Mesenchymal stem cell (in vitro differentiated cells and primary cell): Measurements from ENCODE around the gene TMEM95.

ENCODE experiments used
- DNase-seq: peaks from one replicate; pipeline ENCODE4 v3.0.0-alpha.2; 2013
- H2AFZ ChIP-seq: one replicate; pipeline ENCODE4 v1.6.1; 2013; ENCODE audit warnings: low read depth, mild to moderate bottlenecking, control low read depth, inconsistent platforms, low read length, moderate library complexity
- H2AK5ac ChIP-seq: 2 replicates; pipeline ENCODE4 v1.6.1; 2013; ENCODE audit warnings: low read length, moderate library complexity, mild to moderate bottlenecking, inconsistent platforms; ENCODE audit not compliant: severe bottlenecking
- H2BK120ac ChIP-seq: one replicate; pipeline ENCODE4 v1.6.1; 2013; ENCODE audit warnings: low read depth, mild to moderate bottlenecking, inconsistent platforms, low read length, moderate library complexity
- H2BK12ac ChIP-seq, 2 experiments: one replicate each; pipeline ENCODE4 v1.6.1; 2013; ENCODE audit warnings: inconsistent platforms in 2 of 2, low read length in 2 of 2, mild to moderate bottlenecking in 2 of 2, moderate library complexity in 2 of 2, control low read depth in 1 of 2
- H2BK15ac ChIP-seq: one replicate; pipeline ENCODE4 v1.6.1; 2013; ENCODE audit warnings: mild to moderate bottlenecking, low read depth, inconsistent platforms; ENCODE audit not compliant: poor library complexity, severe bottlenecking
- H2BK5ac ChIP-seq: 2 replicates; pipeline ENCODE4 v1.6.1; 2013; ENCODE audit warnings: low read depth, mild to moderate bottlenecking, low read length, control low read depth, inconsistent platforms; ENCODE audit not compliant: poor library complexity, severe bottlenecking
- H3K14ac ChIP-seq, 2 experiments: one replicate each; pipeline ENCODE4 v1.6.1; 2013; ENCODE audit warnings: inconsistent platforms in 2 of 2, low read length in 2 of 2, control low read depth in 1 of 2, mild to moderate bottlenecking in 1 of 2, moderate library complexity in 1 of 2
- H3K18ac ChIP-seq, 2 experiments: one replicate each; pipeline ENCODE4 v1.6.1; 2013; ENCODE audit warnings: inconsistent platforms in 2 of 2, low read length in 2 of 2, control low read depth in 1 of 2, low read depth in 1 of 2, mild to moderate bottlenecking in 1 of 2
- H3K23ac ChIP-seq, 2 experiments: one replicate each; pipeline ENCODE4 v1.6.1; 2013; ENCODE audit warnings: inconsistent platforms in 2 of 2, low read length in 2 of 2, mild to moderate bottlenecking in 2 of 2, moderate library complexity in 2 of 2, control low read depth in 1 of 2
- H3K27ac ChIP-seq: 2 replicates; pipeline ENCODE4 v1.5.1; 2013; ENCODE audit warnings: mild to moderate bottlenecking, moderate library complexity, low read length, control low read depth, inconsistent platforms; ENCODE audit not compliant: poor library complexity, severe bottlenecking
- H3K27me3 ChIP-seq, 2 experiments: 2 replicates each; pipeline versions ENCODE4 v1.6.1 to v1.7.0; 2013; ENCODE audit warnings: low read length in 2 of 2, mild to moderate bottlenecking in 2 of 2, moderate library complexity in 2 of 2, control low read depth in 1 of 2, inconsistent platforms in 1 of 2; ENCODE audit not compliant: control insufficient read depth in 1 of 2, insufficient read depth in 1 of 2
- H3K36me3 ChIP-seq, 2 experiments: 2 replicates each; pipeline versions ENCODE4 v1.6.1 to v1.7.0; 2013; ENCODE audit warnings: low read length in 2 of 2, control low read depth in 1 of 2, inconsistent platforms in 1 of 2, low read depth in 1 of 2, mild to moderate bottlenecking in 1 of 2; ENCODE audit not compliant: insufficient read depth in 2 of 2, control insufficient read depth in 1 of 2
- H3K4ac ChIP-seq, 2 experiments: one replicate each; pipeline ENCODE4 v1.6.1; 2013; ENCODE audit warnings: inconsistent platforms in 2 of 2, low read length in 2 of 2, mild to moderate bottlenecking in 2 of 2, moderate library complexity in 2 of 2, control low read depth in 1 of 2, low read depth in 1 of 2
- H3K4me1 ChIP-seq: 2 replicates; pipeline ENCODE4 v1.6.1; 2013; ENCODE audit warnings: low read depth, low read length, control low read depth; ENCODE audit not compliant: control insufficient read depth, insufficient read depth
- H3K4me2 ChIP-seq: 2 replicates; pipeline ENCODE4 v1.6.1; 2013; ENCODE audit warnings: low read length, mild to moderate bottlenecking, inconsistent platforms; ENCODE audit not compliant: poor library complexity, severe bottlenecking
- H3K4me3 ChIP-seq, 2 experiments: 2 replicates each; pipeline versions ENCODE4 v1.5.1 to v1.7.0; 2013; ENCODE audit warnings: low read length in 2 of 2, mild to moderate bottlenecking in 2 of 2, control low read depth in 1 of 2, low read depth in 1 of 2; ENCODE audit not compliant: insufficient read depth in 1 of 2
- H3K79me1 ChIP-seq: replicated peaks from 2 replicates; pipeline ENCODE4 v1.6.1; 2013; ENCODE audit warnings: mild to moderate bottlenecking, control low read depth, low read length, inconsistent platforms; ENCODE audit not compliant: poor library complexity, severe bottlenecking
- H3K9ac ChIP-seq: 2 replicates; pipeline ENCODE4 v1.7.0; 2013; ENCODE audit warnings: mild to moderate bottlenecking, low read length, moderate library complexity
- H3K9me3 ChIP-seq: 2 replicates; pipeline ENCODE4 v1.7.0; 2013; ENCODE audit warnings: mild to moderate bottlenecking, low read length; ENCODE audit not compliant: control insufficient read depth
- H4K8ac ChIP-seq: one replicate; pipeline ENCODE4 v1.6.1; 2013; ENCODE audit warnings: inconsistent platforms, mild to moderate bottlenecking, low read length, moderate library complexity
- H4K91ac ChIP-seq: one replicate; pipeline ENCODE4 v1.6.1; 2013; ENCODE audit warnings: mild to moderate bottlenecking, low read length, inconsistent platforms
- WGBS: methylation state at CpG from one replicate; pipeline ENCODE4 v1.1.7; 2013; ENCODE audit warnings: mixed read lengths; 5-methylcytosine and 5-hydroxymethylcytosine counted together

TMEM95 gene

DNA sequence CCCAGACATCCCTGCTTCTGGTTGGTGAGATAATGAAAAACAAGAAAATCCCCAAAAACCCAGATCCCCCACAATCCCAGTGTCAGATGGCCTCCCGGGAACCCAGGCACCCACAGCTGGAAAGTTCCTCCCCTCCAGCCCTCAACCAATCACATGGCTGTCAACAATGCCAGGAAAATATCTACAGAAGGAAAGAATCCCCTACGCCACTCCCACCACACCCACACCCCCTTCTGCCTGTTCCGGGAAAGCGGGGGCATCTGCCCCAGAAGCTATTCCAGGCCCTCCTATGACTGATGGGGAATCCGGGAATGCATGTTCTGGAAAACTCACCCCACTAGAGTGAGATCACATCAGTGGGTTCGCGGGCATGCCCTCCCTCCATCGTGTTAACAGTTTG, 1.8 kb downstream of the TMEM95 start:
- no peak for DNase-seq
- Histone ChIP-seq H4K91ac (no peak overlapping the region), H3K27ac (no peak overlapping the region), H3K36me3 (no peaks in the 10 kb centered on the region), H2BK12ac (no peak overlapping the region), H2AK5ac (no peak overlapping the region), H3K9ac (peak overlapping the region; percentile 44), H3K18ac (no peak overlapping the region), H2BK15ac (no peak overlapping the region), H3K79me1 (peaks cover 27% of the 10 kb centered on the region), H3K4me2 (no peak overlapping the region), H2AFZ (no peak overlapping the region), H3K23ac (no peak overlapping the region), H3K4me3 (no peak overlapping the region), H3K27me3 (no peaks in the 10 kb centered on the region), H2BK5ac (no peak overlapping the region), H3K9me3 (no peaks in the 10 kb centered on the region), H3K14ac (no peak overlapping the region), H2BK120ac (no peak overlapping the region), H3K4me1 (peaks cover 37% of the 10 kb centered on the region), H3K4ac (no peak overlapping the region), H4K8ac (no peak overlapping the region)
- WGBS, result 91% methylated on average over 8 of the region's 8 CpGs

DNA sequence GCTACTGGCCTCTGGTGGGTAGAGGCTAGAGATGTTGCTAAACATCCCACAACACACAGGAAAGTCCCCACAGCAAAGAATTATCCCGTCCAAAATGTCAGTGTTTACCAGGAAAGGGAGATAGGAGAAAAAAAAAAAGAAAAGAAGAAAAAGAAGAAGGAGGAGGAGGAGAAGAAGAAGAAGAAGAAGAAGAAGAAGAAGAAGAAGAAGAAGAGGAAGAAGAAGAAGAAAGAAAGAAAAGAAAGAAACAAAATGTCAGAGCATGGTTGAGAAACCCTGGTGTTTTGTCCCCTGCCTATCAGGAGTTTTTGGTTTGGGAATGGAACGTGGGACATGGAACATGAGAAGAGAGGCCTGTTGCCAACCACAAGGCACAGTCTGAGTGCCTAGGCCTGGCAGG, 2.4 kb downstream of the TMEM95 start:
- Histone ChIP-seq H3K27me3 (no peaks in the 10 kb centered on the region), H4K8ac (no peak overlapping the region), H3K4ac (no peak overlapping the region), H3K9me3 (no peaks in the 10 kb centered on the region), H2BK15ac (no peak overlapping the region), H3K4me1 (peaks cover 37% of the 10 kb centered on the region), H3K9ac (peak overlapping the region; percentile 44), H3K4me2 (no peak overlapping the region), H3K27ac (no peak overlapping the region), H2AK5ac (no peak overlapping the region), H2AFZ (no peak overlapping the region), H2BK5ac (no peak overlapping the region), H3K36me3 (no peaks in the 10 kb centered on the region), H3K23ac (no peak overlapping the region), H3K4me3 (no peak overlapping the region), H3K18ac (no peak overlapping the region), H2BK12ac (no peak overlapping the region), H4K91ac (no peak overlapping the region), H3K14ac (no peak overlapping the region), H2BK120ac (no peak overlapping the region), H3K79me1 (peaks cover 27% of the 10 kb centered on the region)
- DNase-seq, result no peak
- WGBS, result 82% methylated on average over 2 of the region's 2 CpGs

DNA sequence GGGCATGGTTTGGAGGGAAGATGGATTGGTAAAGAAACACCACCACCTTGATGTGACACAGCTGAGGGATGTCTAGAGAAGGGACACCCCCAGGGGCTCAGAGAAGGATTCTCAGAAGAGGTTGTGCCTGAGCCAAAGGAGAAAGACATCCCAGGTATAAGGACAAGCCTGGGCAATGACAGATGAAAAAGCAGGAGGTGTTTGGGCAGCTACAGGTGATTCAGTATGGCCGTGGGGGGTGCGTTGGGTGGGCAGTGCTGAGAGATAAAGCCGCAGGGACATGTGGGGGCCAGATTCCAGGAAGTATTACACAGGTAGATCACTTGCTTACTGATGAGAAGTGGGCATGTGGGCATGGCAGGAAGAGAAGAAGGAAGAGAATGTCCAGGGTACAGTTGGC, 7.0 kb downstream of the TMEM95 start:
- H2BK12ac ChIP-seq, result no peak overlapping the region
- H2BK120ac ChIP-seq, result no peak overlapping the region
- H4K91ac ChIP-seq, result no peak overlapping the region
- H3K9me3 ChIP-seq, result no peaks in the 10 kb centered on the region
- no peak overlapping the region for H3K23ac ChIP-seq
- no peak overlapping the region for H3K18ac ChIP-seq
- no peak for DNase-seq
- no peak overlapping the region for H2AK5ac ChIP-seq
- H3K4me2 ChIP-seq, result no peak overlapping the region
- H3K27ac ChIP-seq, result no peak overlapping the region
- no peak overlapping the region for H4K8ac ChIP-seq
- WGBS, result 62% methylated on average over 3 of the region's 3 CpGs
- H3K36me3 ChIP-seq, result no peaks in the 10 kb centered on the region
- H3K4me1 ChIP-seq, result peaks cover 1% of the 10 kb centered on the region
- H3K9ac ChIP-seq, result no peak overlapping the region
- peaks cover 0 to under 1% of the 10 kb centered on the region in 2 experiments for H3K27me3 ChIP-seq
- no peak overlapping the region for H3K14ac ChIP-seq
- H3K4me3 ChIP-seq, result no peak overlapping the region
- no peak overlapping the region for H3K4ac ChIP-seq
- no peak overlapping the region for H2BK15ac ChIP-seq
- no peak overlapping the region for H2BK5ac ChIP-seq
- no peaks in the 10 kb centered on the region for H3K79me1 ChIP-seq
- no peak overlapping the region for H2AFZ ChIP-seq

DNA sequence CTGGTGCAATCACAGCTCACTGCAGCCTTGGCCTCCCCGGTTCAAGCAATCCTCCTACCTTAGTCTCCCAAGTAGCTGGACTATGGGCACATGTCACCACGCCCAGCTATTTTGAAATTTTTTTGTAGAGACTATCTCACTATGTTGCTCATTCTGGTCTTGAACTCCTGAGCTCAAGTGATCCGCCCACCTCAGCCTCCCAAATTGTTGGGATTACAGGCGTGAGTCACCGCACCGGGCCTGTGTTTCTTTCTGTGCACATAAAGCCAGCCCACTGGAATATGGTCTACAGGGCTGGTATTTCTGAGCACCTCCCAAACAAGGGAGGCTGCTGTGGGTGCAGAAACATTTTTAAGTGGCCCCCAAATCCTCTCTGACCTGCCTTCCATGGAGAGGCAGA, 8.4 kb downstream of the TMEM95 start:
- Histone ChIP-seq H3K4me2 (no peak overlapping the region), H3K9ac (no peak overlapping the region), H3K79me1 (no peaks in the 10 kb centered on the region), H3K14ac (no peak overlapping the region), H2BK5ac (no peak overlapping the region), H3K23ac (no peak overlapping the region), H3K27ac (no peak overlapping the region), H2BK15ac (no peak overlapping the region), H2AFZ (no peak overlapping the region), H2BK12ac (no peak overlapping the region), H3K18ac (no peak overlapping the region), H3K9me3 (no peaks in the 10 kb centered on the region), H2AK5ac (no peak overlapping the region), H3K36me3 (no peaks in the 10 kb centered on the region), H3K27me3 (peaks cover 3% of the 10 kb centered on the region in 2 experiments), H3K4ac (no peak overlapping the region), H3K4me3 (no peak overlapping the region), H4K91ac (no peak overlapping the region), H2BK120ac (no peak overlapping the region), H4K8ac (no peak overlapping the region), H3K4me1 (peaks cover 1% of the 10 kb centered on the region)
- WGBS, result 88% methylated on average over 6 of the region's 6 CpGs
- DNase-seq, result no peak
